Measurements from ENCODE around the gene GLIPR1L1.
A peak's percentile ranks its signal among the peaks of the same experiment; 100 is the strongest.

GLIPR1L1 gene

DNA sequence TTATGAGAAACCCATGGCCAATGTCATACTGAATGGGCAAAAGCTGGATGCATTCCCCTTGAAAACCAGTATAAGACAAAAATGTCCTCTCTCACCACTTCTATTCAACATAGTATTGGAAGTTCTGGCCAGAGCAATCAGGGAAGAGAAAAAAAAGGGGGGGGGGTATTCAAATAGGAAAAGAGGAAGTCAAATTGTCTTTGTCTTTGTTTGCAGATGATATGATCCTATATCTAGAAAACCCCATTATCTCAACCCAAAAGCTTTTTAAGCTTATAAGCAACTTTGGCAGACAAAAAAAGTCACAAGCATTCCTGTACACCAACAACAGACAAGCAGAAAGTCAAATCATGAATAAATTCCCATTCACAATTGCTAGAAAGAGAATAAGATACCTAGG is 19.5 kb downstream of the GLIPR1L1 start:
- no peak for DNase-seq

DNA sequence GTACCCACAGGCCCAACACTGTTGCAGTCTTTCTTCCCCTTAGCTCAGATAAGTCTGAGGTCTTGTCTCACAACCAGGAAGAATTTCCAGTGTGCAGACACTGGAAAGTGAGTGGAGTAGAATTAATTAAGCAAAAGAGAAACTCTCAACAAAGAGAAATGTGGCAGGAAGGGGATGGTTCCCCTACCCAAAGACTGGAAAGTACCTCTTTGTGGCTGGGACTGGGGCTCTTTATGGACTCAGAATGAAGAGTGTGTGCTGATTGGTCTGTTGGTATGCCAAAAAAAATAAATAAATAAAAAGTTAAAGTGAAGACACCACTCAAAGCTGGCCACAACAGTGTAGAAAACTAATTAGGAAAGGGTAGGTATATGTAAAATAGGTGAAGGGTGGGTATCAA is 26.4 kb downstream of the GLIPR1L1 start:
- no peak for DNase-seq

DNA sequence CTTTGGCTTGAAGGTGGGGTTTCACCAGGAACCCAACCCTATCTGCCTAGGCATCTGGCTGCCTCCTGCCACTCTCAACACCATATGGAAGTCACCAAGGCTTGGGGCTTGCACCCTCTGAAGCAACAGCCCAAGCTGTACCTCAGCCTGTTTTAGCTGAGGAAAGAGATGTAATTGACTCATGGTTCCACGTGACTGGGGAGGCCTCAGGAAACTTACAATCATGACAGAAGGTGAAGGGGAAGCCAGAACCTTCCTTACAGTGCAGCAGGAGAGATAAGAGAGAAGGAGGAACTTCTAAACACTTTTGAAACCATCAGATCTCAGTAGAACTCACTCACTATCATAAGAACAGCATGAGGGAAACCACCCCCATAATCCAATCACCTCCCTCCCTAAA is 26.9 kb downstream of the GLIPR1L1 start:
- no peak for DNase-seq

GRCh38 chr12:75364919-75365318 is 30.4 kb downstream of the GLIPR1L1 start:
- peak; percentile 17 for DNase-seq

GRCh38 chr12:75366629-75367028 is 32.2 kb downstream of the GLIPR1L1 start:
- DNase-seq: no peak

DNA sequence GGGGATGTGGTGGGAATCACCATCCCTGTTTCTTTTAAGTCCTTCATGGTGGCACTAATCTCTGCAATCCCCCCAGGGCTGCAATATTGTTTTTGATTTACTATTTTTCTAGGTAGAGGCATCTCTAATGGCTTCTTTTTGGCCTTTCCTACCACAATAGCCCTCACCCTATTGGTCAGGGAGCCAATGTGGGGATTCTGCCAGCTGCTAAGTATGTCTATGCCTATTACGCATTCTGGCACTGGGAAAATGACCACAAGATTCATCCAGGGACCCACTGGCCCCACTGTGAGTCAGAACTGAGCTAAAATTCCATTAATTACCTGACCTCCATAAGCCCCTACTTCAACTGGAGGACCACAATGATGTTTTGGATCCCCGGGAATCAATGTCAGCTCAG is 40.5 kb downstream of the GLIPR1L1 start:
- no peak for DNase-seq

DNA sequence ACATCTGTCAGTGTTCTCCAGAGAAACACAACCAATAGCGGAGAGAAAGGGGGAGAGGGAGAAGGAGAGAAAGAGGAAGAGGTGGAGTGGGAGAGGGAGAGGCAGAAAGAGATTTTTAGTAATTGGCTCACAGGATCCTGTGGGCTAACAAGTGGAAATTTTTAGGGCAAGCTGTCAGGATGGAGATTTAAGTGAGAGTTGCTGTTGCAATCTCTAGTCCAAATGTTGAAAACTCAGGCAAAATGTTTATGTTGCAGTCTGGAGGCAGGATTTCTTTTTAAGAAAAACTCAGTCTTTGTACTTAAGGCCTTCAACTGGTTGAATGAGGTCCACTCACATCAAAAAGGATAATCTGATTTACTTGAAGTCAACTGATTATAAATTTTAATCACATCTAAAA is 43.9 kb downstream of the GLIPR1L1 start:
- no peak for DNase-seq

DNA sequence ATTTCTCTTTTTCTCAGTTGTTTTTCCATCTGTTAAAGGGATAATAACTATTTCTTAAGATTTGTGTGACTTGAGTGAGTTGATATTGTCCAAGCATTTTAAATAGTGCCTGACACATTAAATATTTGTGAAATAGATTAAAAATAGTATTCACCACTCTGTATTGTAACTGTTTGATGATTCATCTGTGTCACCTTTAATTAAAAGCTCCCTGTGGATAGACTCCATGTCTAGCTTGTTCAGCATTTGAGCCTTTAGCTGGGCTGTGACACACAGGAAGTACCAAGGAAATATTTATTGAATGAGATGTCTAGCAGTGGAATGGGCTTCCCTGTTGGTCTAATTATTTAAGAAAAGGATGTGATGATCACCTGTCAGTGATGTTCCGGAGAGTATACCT is 54.6 kb downstream of the GLIPR1L1 start:
- DNase-seq: peak; percentile 76

GRCh38 chr12:75389706-75390105 is 55.2 kb downstream of the GLIPR1L1 start:
- no peak for DNase-seq

DNA sequence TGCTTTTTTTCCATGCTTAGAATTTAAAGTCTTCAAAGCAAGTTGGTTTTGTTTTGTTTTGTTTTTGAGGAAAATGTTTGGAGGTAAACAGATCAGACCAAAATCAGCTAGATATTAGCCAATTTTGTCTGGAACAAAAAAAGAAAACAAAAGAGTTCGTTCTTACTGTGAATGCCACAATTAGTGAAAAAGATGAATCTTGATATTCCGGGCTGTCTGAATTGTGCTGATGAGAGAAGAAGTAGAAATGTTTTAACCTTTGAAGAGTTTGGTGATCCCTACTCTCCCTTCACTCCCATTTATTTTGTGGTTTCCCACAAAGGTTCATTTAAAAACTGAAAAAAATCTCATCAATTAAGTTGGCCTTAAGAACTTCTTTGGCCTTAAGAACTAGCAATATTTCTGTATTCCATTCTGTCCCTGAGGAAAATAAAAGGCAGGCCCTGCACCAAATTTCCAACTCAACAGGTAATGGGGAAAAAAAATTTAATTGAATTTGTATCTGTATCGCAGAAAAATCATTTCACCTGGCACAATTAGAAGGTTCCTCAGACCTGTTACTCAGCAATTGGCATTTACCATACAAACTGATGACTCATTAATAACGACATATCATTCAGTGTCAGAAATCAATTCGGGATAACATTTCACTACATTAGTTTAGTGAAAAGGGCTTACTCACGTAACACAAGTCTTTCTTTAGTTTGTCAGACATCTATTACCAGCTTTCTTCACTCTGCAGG is 55.9 kb downstream of the GLIPR1L1 start:
- no peak for DNase-seq

GRCh38 chr12:75390899-75391538 is 56.5 kb downstream of the GLIPR1L1 start, which contains the start of gene GLIPR1L2:
GLIPR1L2 (plus strand) TSS chr12:75391089; CDS start chr12:75391117, 28 bp downstream.
- peak; percentile 96 for DNase-seq

GRCh38 chr12:75404231-75404630 is 69.8 kb downstream of the GLIPR1L1 start:
- DNase-seq: no peak

DNA sequence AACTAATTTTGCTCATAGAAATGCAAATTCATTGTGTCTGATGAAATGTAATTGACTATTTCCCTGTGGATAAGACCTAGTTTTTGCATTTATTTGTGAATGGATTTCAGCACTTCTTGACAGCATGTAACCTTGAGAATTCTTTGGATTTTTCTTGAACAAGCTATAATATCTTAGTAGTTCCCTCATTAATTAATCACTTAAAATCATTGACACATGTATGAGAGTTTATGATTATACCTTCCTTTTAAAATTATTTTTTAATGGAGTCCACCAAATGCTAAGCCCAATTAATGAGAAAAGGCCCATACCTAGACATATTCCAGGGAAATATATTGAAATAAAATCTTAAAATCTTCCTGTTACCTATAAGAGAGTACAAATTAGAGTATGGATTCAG is 73.2 kb downstream of the GLIPR1L1 start:
- no peak for DNase-seq

GRCh38 chr12:75409830-75410229 is 75.4 kb downstream of the GLIPR1L1 start:
- DNase-seq: no peak

DNA sequence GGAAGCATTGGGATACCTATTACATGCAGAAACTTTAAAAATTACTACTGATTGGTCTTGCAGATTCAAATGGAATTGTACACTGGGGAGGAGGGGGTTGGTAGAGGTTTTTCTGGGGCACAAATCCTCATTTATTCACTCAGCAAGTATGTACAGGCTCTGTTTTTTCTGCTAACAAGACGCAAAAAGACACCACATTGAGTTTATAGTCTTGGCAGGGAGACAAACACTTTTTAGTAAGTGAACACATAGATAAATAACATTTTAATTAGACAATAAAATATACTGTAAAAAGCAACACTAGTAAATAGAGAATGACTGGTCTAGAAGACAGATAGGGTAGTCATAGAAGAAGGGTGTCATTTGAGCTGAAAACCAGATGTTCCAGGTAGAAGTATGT is 80.2 kb downstream of the GLIPR1L1 start:
- DNase-seq: no peak

- DNase-seq: no peak
Observed at GRCh38 chr12:75419841-75420240, 85.4 kb downstream of the GLIPR1L1 start.
